Liver (tissue), 9 donors: ENCODE results near the gene ANKLE1. TPM values are rescaled to one million over a fixed set of nuclear protein-coding genes. Genes with fewer than 3 reads are reported as not detected.

ENCODE experiments used
- DNase-seq: peaks from one replicate; pipeline ENCODE4 v3.0.0-alpha.2; 2017; ENCODE audit warnings: low spot score
- H3K27ac ChIP-seq, 2 donors: one replicate each; pipeline ENCODE4 v1.7.0; 2013; ENCODE audit warnings: inconsistent platforms in 2 of 2, low read length in 2 of 2, control low read depth in 1 of 2, low read depth in 1 of 2, mild to moderate bottlenecking in 1 of 2
- H3K27me3 ChIP-seq, 4 donors: one replicate each; pipeline versions ENCODE4 v1.6.1 to v1.7.0; 2013; ENCODE audit warnings: low read length in 3 of 4, inconsistent platforms in 1 of 4, mild to moderate bottlenecking in 1 of 4, moderate library complexity in 1 of 4; ENCODE audit not compliant: control insufficient read depth in 4 of 4, insufficient read depth in 4 of 4
- H3K36me3 ChIP-seq, 4 donors: one replicate each; pipeline versions ENCODE4 v1.6.1 to v1.7.0; 2013; ENCODE audit warnings: low read length in 3 of 4, mild to moderate bottlenecking in 3 of 4, low read depth in 1 of 4, moderate library complexity in 1 of 4; ENCODE audit not compliant: control insufficient read depth in 4 of 4, insufficient read depth in 3 of 4
- H3K4me1 ChIP-seq, 4 donors: one replicate each; pipeline versions ENCODE4 v1.6.1 to v1.7.0; 2013; ENCODE audit warnings: low read length in 3 of 4, mild to moderate bottlenecking in 3 of 4, moderate library complexity in 1 of 4; ENCODE audit not compliant: control insufficient read depth in 4 of 4, insufficient read depth in 4 of 4
- H3K4me3 ChIP-seq, 3 donors: one replicate each; pipeline versions ENCODE4 v1.6.1 to v1.7.0; 2013; ENCODE audit warnings: low read length in 3 of 3, control low read depth in 1 of 3, low read depth in 1 of 3, mild to moderate bottlenecking in 1 of 3
- H3K9ac ChIP-seq, 2 donors: one replicate each; pipeline ENCODE4 v1.7.0; 2013; ENCODE audit warnings: low read length in 2 of 2, mild to moderate bottlenecking in 2 of 2, moderate library complexity in 2 of 2, control low read depth in 1 of 2, low read depth in 1 of 2
- H3K9me3 ChIP-seq, 4 donors: one replicate each; pipeline versions ENCODE4 v1.6.1 to v1.7.0; 2013; ENCODE audit warnings: low read length in 3 of 4; ENCODE audit not compliant: control insufficient read depth in 4 of 4
- CTCF ChIP-seq: fragments of 150-350 bp; IDR thresholded peaks from 2 replicates; pipeline ENCODE4 v1.5.1; 2017; ENCODE audit warnings: improper control_type of control experiment, low read depth, low read length; ENCODE audit not compliant: missing input control
- EGR1 ChIP-seq, 2 donors: IDR thresholded peaks; 2 replicates each; pipeline ENCODE4 v1.6.1; 2016 to 2018; ENCODE audit warnings: antibody characterized with exemption in 2 of 2, low read depth in 2 of 2
- FOXA1 ChIP-seq: IDR thresholded peaks from 2 replicates; pipeline ENCODE4 v1.6.1; 2016; ENCODE audit warnings: antibody characterized with exemption
- FOXA2 ChIP-seq: IDR thresholded peaks from 2 replicates; pipeline ENCODE4 v1.6.1; 2016; ENCODE audit warnings: antibody characterized with exemption
- HNF4A ChIP-seq, 2 donors: conservative IDR thresholded peaks; 2 replicates each; pipeline ENCODE4 v1.6.1; 2016; ENCODE audit warnings: antibody characterized with exemption in 2 of 2, mild to moderate bottlenecking in 2 of 2
- HNF4G ChIP-seq: IDR thresholded peaks from 2 replicates; pipeline ENCODE4 v1.6.1; 2016; ENCODE audit warnings: antibody characterized with exemption
- JUND ChIP-seq, 2 donors: IDR thresholded peaks; 2 replicates each; pipeline ENCODE4 v1.6.1; 2016; ENCODE audit warnings: antibody characterized with exemption in 2 of 2
- MAX ChIP-seq: IDR thresholded peaks from 2 replicates; pipeline ENCODE4 v1.6.1; 2016; ENCODE audit warnings: antibody characterized with exemption
- NR2F2 ChIP-seq: IDR thresholded peaks from 2 replicates; pipeline ENCODE4 v1.6.1; 2016; ENCODE audit warnings: antibody characterized with exemption
- RAD21 ChIP-seq, 2 donors: IDR thresholded peaks; 2 replicates each; pipeline ENCODE4 v1.6.1; 2016; ENCODE audit warnings: antibody characterized with exemption in 2 of 2, mild to moderate bottlenecking in 2 of 2
- REST ChIP-seq: IDR thresholded peaks from 2 replicates; pipeline ENCODE4 v1.6.1; 2016; ENCODE audit warnings: antibody characterized with exemption, mild to moderate bottlenecking
- RXRA ChIP-seq, 2 donors: IDR thresholded peaks; 2 replicates each; pipeline ENCODE4 v1.6.1; 2017 to 2018; ENCODE audit warnings: antibody characterized with exemption in 2 of 2, mild to moderate bottlenecking in 1 of 2
- YY1 ChIP-seq: IDR thresholded peaks from 2 replicates; pipeline ENCODE4 v1.6.1; 2016; ENCODE audit warnings: antibody characterized with exemption, mild to moderate bottlenecking
- ZBTB33 ChIP-seq: IDR thresholded peaks from 2 replicates; pipeline ENCODE4 v1.6.1; 2016; ENCODE audit warnings: antibody characterized with exemption
- WGBS: extraction: QIAGEN DNeasy Blood & Tissue Kit; methylation state at CpG from one replicate; pipeline ENCODE4 v1.1.7; 2013; 5-methylcytosine and 5-hydroxymethylcytosine counted together
- polyA plus RNA-seq, 2 donors: library from polyadenylated mRNA; stranded (reverse) in 1 of 2; unstranded in 1 of 2; fragments of 200-250 nt in 1 of 2; fragments of >200 nt in 1 of 2; fragmentation: Nextera tagmentation in 1 of 2; extraction: Ambion mirVana in 1 of 2; gene quantifications; one replicate each; pipeline versions ENCODE4 v1.2.1 to v1.2.3, GENCODE V29; 2013 to 2015
- total RNA-seq, 2 donors: library from RNA; depleted of rRNA; stranded (reverse); fragments of >200 nt; gene quantifications; one replicate each; pipeline ENCODE4 v1.2.3, GENCODE V29; 2014
- donor health status: healthy.
- donor health status: healthy.
- donor health status: healthy.
- donor health status: healthy.
- donor health status: healthy.

The ANKLE1 gene
- total and polyA plus RNA-seq, 4 donors: 0.10 to 43.2 (median 0.29) TPM

GRCh38 chr19:17254636-17255035 is 27.1 kb upstream of the ANKLE1 start:
- no peak for DNase-seq
- Histone ChIP-seq H3K4me3 (no peak overlapping the region), H3K4me1 (peaks cover 0 to 8% (median 3%) of the 10 kb centered on the region in 4 donors), H3K27me3 (no peaks in the 10 kb centered on the region), H3K27ac (no peak overlapping the region), H3K36me3 (no peaks in the 10 kb centered on the region), H3K9me3 (no peaks in the 10 kb centered on the region), H3K9ac (no peak overlapping the region)
- TF ChIP-seq RXRA (IDR thresholded peaks at IDR 0.05) (no peak), FOXA1 (no peak), EGR1 (IDR thresholded peaks at IDR 0.05; ENCODE audit: low read depth in 2 of 2) (no peak), YY1 (no peak), REST (no peak), JUND (IDR thresholded peaks at IDR 0.05) (no peak), HNF4G (no peak), ZBTB33 (no peak), CTCF (no peak), NR2F2 (no peak), FOXA2 (no peak), MAX (no peak), RAD21 (IDR thresholded peaks at IDR 0.05) (no peak)
- WGBS: 83% methylated on average over 10 of the region's 10 CpGs

- WGBS: 39% methylated on average over 18 of the region's 18 CpGs
- no peak for TF ChIP-seq HNF4G
- TF ChIP-seq FOXA1: no peak
- no peak for TF ChIP-seq JUND (IDR thresholded peaks at IDR 0.05)
- no peak for TF ChIP-seq ZBTB33
- peak; percentile 8 to 14 for TF ChIP-seq HNF4A (conservative IDR thresholded peaks at IDR 0.05)
- no peaks in the 10 kb centered on the region for H3K27me3 ChIP-seq
- H3K9me3 ChIP-seq: no peaks in the 10 kb centered on the region
- no peak for DNase-seq
- H3K4me3 ChIP-seq: no peak overlapping the region
- no peak overlapping the region for H3K9ac ChIP-seq
- H3K4me1 ChIP-seq: peaks cover 0 to 8% (median 3%) of the 10 kb centered on the region in 4 donors
- no peaks in the 10 kb centered on the region for H3K36me3 ChIP-seq
- H3K27ac ChIP-seq: no peak overlapping the region
Measured at GRCh38 chr19:17255150-17255621, 26.5 kb upstream of the ANKLE1 start.
